HAP-1 (cell line): ENCODE measurements around the gene TNFRSF18.

Experiments
- DNase-seq, 2 experiments: peaks; one replicate each; pipeline ENCODE4 v3.0.0-alpha.2; 2016 to 2020; ENCODE audit warnings: low spot score in 2 of 2
- H3K27me3 ChIP-seq: fragments of 250-450 bp; sonication (Bioruptor Pico); 2 replicates; pipeline ENCODE4 v1.5.1; 2020; ENCODE audit warnings: low read depth, mild to moderate bottlenecking, moderate library complexity
- H3K36me3 ChIP-seq: fragments of 250-450 bp; sonication (Bioruptor Pico); replicated peaks from 2 replicates; pipeline ENCODE4 v1.5.1; 2020; ENCODE audit warnings: mild to moderate bottlenecking
- H3K4me1 ChIP-seq: fragments of 250-450 bp; sonication (Bioruptor Pico); 2 replicates; pipeline ENCODE4 v1.5.1; 2020; ENCODE audit warnings: mild to moderate bottlenecking
- H3K4me3 ChIP-seq: fragments of 250-450 bp; sonication (Bioruptor Pico); 2 replicates; pipeline ENCODE4 v1.5.1; 2020; ENCODE audit warnings: mild to moderate bottlenecking, moderate library complexity
- H3K9me3 ChIP-seq: fragments of 250-450 bp; sonication (Bioruptor Pico); 2 replicates; pipeline ENCODE4 v1.5.1; 2020; ENCODE audit warnings: mild to moderate bottlenecking, moderate library complexity
- in situ Hi-C: fragments of 300-500 bp; cut with MboI; formaldehyde crosslinking; loops from 3 replicates; pipeline ENCODE4 v1.14.3; 2020; ENCODE audit warnings: low sequenced_read_pairs, inconsistent platforms, mixed read lengths

TNFRSF18 gene

GRCh38 chr1:1204998-1205768 is 1.2 kb downstream of the TNFRSF18 start:
- in situ Hi-C loops, result no loop called here
- Histone ChIP-seq H3K36me3 (no peaks in the 10 kb centered on the region), H3K9me3 (no peaks in the 10 kb centered on the region), H3K4me1 (no peaks in the 10 kb centered on the region), H3K27me3 (no peaks in the 10 kb centered on the region), H3K4me3 (no peak overlapping the region)
- no peak for DNase-seq

- Histone ChIP-seq H3K9me3 (no peaks in the 10 kb centered on the region), H3K4me3 (no peak overlapping the region), H3K4me1 (no peaks in the 10 kb centered on the region), H3K36me3 (no peaks in the 10 kb centered on the region), H3K27me3 (no peaks in the 10 kb centered on the region)
- in situ Hi-C loops, result no loop called here
- no peak for DNase-seq
Observed at GRCh38 chr1:1204425-1204920, 1.9 kb downstream of the TNFRSF18 start.

GRCh38 chr1:1203561-1204424 is 2.6 kb downstream of the TNFRSF18 start:
- Histone ChIP-seq H3K4me1 (no peaks in the 10 kb centered on the region), H3K9me3 (no peaks in the 10 kb centered on the region), H3K4me3 (no peak overlapping the region), H3K27me3 (no peaks in the 10 kb centered on the region), H3K36me3 (no peaks in the 10 kb centered on the region)
- no peak for DNase-seq
- in situ Hi-C loops, result no loop called here

DNA sequence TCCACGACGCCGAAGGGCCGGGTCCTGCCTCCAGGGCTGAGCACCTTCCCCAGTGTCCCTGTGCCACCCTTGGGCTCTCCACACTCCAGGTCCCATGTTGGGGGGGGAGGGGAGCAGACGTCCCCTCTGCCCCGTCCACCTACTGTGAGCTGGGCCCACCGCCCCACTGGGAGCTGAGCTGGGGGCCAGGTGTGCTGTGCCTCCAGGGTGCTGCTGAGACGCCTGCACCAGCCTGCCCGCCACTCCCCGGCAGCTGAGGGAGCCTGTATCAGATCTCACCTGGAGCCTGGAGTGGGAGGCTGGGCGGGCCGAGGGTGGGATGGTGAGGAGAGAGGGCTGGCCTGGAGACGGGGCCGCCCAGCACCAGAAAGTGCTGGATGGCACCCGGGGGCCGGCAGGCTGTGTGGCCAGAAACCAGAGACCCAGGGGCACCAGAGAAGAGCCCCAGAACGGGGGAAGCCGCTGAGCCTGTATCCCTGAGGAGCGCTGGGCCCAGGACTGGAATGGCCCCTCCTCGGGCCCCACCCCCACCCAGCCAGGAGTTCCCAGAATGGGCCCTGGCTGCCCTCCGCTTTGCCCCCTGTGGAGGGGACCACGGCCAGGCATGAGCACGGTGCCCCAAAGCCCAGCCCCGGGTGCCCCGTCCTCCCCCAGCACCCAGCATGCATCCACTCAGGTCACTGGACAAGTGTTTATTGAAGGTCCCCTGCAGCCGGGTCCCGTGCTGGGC is 3.4 kb downstream of the TNFRSF18 start:
- DNase-seq, result no peak
- Histone ChIP-seq H3K36me3 (no peaks in the 10 kb centered on the region), H3K9me3 (no peaks in the 10 kb centered on the region), H3K27me3 (no peaks in the 10 kb centered on the region), H3K4me1 (no peaks in the 10 kb centered on the region), H3K4me3 (no peak overlapping the region)
- in situ Hi-C loops, result no loop called here

GRCh38 chr1:1200876-1201810 is 5.2 kb downstream of the TNFRSF18 start:
- in situ Hi-C loops, result no loop called here
- H3K9me3 ChIP-seq, result no peaks in the 10 kb centered on the region
- peak overlapping the region; percentile 29 for H3K4me3 ChIP-seq
- H3K27me3 ChIP-seq, result no peaks in the 10 kb centered on the region
- DNase-seq, result peak; percentile 9 to 68
- no peaks in the 10 kb centered on the region for H3K4me1 ChIP-seq
- H3K36me3 ChIP-seq, result no peaks in the 10 kb centered on the region

DNA sequence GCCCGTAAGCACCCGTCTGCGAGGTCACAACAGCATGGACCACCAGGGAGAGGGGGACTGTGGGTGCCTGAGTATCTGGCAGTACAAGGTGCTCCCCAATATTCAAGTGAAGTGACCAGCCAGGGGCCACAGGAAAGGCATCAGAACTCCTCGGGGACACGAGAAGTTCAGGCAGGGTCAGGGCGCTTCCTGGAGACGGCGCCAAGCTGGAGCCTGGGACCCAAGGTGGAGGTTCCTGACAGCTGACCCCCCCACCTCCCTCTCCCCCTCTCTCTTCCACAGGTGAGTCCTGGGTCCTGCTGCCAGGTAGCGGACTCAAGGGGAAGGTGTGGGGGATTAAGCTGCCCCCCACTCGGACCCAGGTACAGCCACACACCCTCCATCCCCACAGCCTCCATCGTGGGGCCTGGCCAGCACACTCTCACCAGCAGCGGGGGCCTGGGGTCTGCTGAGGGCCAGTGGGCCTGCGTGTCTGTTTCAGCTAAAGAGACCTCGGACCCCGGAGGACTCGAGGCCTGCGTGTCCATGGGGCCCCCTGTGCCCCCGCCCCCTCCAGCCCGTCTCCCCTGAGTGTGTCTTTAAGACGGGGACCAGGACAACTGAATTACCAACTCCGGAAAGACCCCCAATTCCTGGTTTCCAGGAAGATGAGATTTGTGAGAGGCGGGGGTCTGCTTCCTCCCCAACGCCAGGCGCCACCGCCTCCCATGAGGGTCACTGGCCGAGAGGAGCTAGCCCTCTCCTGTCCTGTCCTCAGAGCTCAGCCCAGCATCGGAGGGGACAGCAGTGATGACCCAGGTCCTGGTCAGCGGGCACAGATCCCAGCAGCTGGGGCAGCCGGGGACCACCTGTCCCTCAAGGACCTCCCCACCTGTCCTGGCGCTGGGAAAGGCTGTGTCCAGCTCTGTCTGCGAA is 6.2 kb downstream of the TNFRSF18 start:
- Histone ChIP-seq H3K27me3 (no peaks in the 10 kb centered on the region), H3K4me1 (no peaks in the 10 kb centered on the region), H3K9me3 (no peaks in the 10 kb centered on the region), H3K4me3 (peak overlapping the region; percentile 29), H3K36me3 (no peaks in the 10 kb centered on the region)
- no peak for DNase-seq
- in situ Hi-C loops, result no loop called here

DNA sequence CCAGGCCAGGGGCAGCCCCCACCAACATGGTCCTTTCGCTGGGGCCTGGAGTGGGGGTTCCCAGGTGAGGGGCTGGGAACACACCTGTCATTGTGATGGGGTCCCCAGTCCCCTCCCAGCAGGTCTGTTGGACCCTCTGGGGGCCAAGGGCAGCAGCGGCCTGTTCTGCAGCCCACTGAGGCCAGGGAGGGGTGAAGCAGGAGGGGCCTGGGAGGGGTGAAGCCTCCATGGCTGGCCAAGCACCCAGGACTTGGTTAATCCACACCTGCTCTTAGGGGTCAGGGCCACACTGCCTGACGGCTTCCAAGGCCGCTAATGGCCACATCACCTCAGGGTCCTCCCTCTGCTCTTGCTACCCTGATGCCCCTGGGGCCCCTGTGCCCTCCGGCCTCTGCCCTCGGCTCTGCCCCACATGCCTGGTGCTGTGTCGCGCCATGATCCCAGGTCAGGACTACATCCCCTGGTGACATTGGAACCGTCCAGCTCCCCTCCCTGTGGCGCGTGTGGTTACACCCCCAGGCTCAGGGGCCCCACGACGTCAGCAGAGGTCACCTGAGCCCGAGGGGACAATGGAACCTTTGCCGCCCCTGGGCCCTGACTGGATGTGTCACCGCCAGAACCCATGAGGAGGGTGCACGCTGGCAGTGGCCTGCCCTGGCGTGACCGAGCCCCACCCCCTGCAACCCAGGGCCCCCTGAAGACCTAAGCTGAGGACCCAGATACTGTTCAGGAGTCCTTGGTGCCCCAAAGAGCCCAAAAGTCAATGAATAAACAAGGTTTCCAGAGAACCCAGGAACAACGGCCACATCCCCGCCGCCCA is 7.0 kb downstream of the TNFRSF18 start:
- DNase-seq, result no peak
- Histone ChIP-seq H3K4me1 (no peaks in the 10 kb centered on the region), H3K9me3 (no peaks in the 10 kb centered on the region), H3K27me3 (no peaks in the 10 kb centered on the region), H3K4me3 (no peak overlapping the region), H3K36me3 (no peaks in the 10 kb centered on the region)
- in situ Hi-C loops, result no loop called here

DNA sequence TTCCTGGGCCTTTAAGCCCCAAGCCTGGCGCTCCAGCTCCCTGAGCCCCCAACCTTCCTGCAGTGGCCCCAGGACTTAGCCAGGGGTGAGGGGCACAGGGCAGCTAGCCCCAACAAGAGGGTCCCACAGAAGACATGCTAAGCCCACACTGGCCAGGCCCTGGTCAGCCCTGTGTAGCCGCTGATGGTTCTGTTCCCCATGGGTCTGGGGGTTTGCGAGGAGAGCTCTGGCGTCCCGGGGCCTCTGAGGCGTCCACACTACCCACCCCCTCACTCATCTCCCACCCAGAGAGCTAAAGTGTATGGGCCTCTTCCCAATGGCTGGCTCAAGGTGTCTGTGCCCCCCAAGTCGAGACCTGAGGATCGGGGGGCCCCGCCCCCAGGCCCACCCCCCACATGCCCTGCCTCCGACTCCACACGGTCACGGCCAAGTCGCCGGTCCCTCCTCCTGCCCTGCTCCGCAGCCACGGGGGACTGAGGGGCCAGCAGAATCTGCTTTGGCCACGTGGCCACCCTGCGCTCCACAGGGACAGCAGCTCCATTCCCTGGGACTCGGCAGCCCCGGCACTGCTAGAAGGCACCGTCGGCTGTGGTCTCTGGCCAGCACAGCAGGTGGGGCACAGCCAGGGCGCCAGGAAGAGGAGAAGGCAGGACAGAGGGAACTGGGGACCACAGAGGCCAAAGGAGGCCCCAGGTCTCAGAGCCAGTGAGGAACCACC is 7.8 kb downstream of the TNFRSF18 start:
- Histone ChIP-seq H3K9me3 (no peaks in the 10 kb centered on the region), H3K4me1 (no peaks in the 10 kb centered on the region), H3K27me3 (no peaks in the 10 kb centered on the region), H3K4me3 (no peak overlapping the region), H3K36me3 (no peaks in the 10 kb centered on the region)
- in situ Hi-C loops, result no loop called here
- no peak for DNase-seq

DNA sequence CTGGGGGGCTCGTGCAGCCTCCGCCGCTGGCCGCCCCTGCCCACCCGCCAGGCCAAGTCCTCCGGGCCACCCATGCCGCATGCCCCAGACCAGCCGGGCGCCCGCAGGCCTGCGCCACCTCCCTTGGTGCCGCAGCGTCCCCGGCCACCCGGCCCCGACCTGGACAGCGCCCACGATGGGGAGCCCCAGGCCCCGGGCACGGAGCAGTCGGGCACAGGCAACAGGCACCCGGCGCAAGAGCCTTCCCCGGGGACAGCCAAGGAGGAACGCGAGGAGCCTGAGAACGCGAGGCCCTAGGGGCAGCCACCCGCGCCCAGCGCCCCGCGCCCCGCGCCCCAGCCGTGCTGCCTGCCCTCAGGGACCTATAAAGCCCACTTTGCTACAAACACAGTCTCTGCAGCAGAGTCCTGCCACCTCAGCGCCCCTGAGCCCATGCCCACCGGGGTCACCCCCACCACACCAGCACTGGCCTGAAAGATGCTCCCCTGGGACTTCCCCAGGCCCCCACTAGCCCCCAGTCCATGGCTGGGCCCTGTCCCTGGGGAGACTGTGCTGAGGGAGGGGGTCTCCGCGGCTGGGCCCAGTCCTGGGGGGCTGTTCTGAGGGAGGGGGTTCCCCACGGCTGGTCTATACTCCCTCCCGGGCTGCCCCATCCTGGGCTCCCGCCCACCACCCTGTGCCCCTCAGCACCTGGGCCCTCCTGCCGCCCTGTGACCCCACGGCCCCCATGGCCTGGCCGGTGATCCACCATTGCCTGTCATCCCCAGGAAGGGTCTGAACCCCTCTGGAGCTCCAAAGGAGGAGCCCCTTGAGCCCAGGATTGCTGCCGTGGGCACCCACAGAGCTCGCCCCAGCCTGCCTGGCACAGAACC is 8.6 kb downstream of the TNFRSF18 start:
- in situ Hi-C loops, result no loop called here
- no peaks in the 10 kb centered on the region for H3K36me3 ChIP-seq
- H3K9me3 ChIP-seq, result no peaks in the 10 kb centered on the region
- H3K4me1 ChIP-seq, result no peaks in the 10 kb centered on the region
- H3K4me3 ChIP-seq, result no peak overlapping the region
- H3K27me3 ChIP-seq, result no peaks in the 10 kb centered on the region
- no peak for DNase-seq

DNA sequence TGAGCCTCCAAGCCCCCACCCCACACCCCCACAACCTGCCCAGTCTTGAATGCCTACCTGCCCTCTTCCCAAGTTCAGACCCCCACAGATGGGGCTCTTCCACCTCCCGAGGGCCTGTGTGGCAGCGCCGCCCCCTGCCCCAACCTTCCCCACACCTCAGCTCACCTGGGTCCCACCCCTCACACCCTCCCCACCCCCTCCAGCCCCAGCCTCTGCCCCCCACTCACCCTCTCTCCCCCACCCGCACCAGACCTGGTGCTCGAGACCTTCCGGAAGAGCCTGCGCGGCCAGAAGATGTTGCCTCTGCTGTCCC is 9.2 kb downstream of the TNFRSF18 start:
- no peaks in the 10 kb centered on the region for H3K36me3 ChIP-seq
- in situ Hi-C loops, result no loop called here
- no peak overlapping the region for H3K4me3 ChIP-seq
- no peak for DNase-seq
- no peaks in the 10 kb centered on the region for H3K4me1 ChIP-seq
- no peaks in the 10 kb centered on the region; the same call in 1 of the 2 replicates for H3K9me3 ChIP-seq
- H3K27me3 ChIP-seq, result no peaks in the 10 kb centered on the region
